ENCODE data around the gene RBMS1. TPM values are rescaled to one million over a fixed set of nuclear protein-coding genes. Genes with fewer than 3 reads are reported as not detected.

Gene RBMS1
- total RNA-seq, 4 donors from 2014 or later = 13.0 to 24.5 (median 14.1) TPM

DNA sequence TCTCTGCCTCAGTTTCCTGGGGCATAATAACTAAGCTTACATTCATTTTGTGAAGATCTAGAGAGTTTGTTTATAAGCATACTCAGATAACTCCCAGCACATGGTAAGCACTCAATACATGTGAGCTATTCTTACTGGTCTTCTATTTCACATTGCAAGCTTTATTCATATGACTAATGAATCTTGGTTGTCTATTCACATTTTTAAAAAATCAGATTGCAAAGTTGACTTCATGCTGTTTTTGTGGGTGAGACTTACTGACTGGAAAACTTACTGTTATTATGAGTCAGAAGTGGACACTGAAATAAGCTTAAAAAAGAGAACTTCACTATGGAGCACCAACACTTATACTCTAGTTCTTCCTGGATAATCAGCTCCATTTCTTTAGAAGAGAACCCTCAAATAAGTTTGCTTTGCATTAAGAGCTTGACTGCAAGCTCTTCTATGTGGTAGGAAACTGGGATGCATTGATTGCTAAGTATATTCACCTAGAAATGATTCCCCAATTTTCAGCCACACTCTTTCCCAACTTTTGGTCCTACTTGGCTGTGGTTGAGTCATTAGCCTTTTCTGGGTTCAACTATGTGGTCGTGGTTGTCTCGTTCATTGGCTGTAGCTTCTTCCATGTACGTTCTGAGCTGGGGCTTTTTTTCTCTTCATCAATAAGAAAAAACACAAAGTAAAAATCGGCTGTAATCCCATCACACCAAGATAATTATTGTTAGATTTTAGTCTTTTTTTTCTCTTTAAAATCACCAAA lies 29.5 kb upstream of the RBMS1 start:
- Histone ChIP-seq H3K4me1 (no peaks in the 10 kb centered on the region), H3K27ac (no peak overlapping the region), H3K36me3 (no peaks in the 10 kb centered on the region), H3K9me3 (no peaks in the 10 kb centered on the region), H3K4me3 (no peak overlapping the region), H3K27me3 (no peaks in the 10 kb centered on the region)
- intact Hi-C loops (cut with DNase I; ENCODE audit: low total_unique reads) = no loop called here
- DNase-seq (no peak), ATAC-seq (no peak)
- no peak for TF ChIP-seq POLR2A (IDR thresholded peaks at IDR 0.05)
- TF ChIP-seq, protein P1, sequence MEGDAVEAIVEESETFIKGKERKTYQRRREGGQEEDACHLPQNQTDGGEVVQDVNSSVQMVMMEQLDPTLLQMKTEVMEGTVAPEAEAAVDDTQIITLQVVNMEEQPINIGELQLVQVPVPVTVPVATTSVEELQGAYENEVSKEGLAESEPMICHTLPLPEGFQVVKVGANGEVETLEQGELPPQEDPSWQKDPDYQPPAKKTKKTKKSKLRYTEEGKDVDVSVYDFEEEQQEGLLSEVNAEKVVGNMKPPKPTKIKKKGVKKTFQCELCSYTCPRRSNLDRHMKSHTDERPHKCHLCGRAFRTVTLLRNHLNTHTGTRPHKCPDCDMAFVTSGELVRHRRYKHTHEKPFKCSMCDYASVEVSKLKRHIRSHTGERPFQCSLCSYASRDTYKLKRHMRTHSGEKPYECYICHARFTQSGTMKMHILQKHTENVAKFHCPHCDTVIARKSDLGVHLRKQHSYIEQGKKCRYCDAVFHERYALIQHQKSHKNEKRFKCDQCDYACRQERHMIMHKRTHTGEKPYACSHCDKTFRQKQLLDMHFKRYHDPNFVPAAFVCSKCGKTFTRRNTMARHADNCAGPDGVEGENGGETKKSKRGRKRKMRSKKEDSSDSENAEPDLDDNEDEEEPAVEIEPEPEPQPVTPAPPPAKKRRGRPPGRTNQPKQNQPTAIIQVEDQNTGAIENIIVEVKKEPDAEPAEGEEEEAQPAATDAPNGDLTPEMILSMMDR (IDR thresholded peaks at IDR 0.05 in 4 of 5, conservative IDR thresholded peaks at IDR 0.05 in 1 of 5) = no peak
- in situ Hi-C loops (cut with MboI; ENCODE audit: low sequenced_read_pairs in 4 of 4) = no loop called here

DNA sequence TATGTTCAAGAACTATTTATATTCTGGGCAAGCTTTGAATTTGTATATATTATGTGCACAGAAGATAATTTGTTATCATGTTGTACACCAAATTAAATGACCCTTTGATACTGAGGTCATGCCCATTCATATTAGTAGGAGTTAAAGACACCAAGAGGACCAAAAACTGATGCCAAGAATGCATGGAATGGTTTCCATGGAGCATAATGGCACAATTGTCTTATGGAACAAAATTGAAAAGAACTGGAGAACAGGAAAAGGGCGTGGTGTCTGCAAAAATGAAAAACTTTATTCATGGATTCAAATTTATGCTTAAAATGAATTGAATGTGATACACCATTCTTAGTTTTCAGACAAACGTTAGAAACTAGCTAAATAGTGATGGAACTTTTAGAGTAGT lies 24.1 kb upstream of the RBMS1 start:
- ATAC-seq (no peak), DNase-seq (no peak)
- Histone ChIP-seq H3K27me3 (no peaks in the 10 kb centered on the region), H3K36me3 (no peaks in the 10 kb centered on the region), H3K27ac (no peak overlapping the region), H3K4me1 (no peaks in the 10 kb centered on the region), H3K9me3 (no peaks in the 10 kb centered on the region), H3K4me3 (no peak overlapping the region)
- TF ChIP-seq POLR2A (IDR thresholded peaks at IDR 0.05) = no peak
- TF ChIP-seq, protein P1 (IDR thresholded peaks at IDR 0.05 in 4 of 5, conservative IDR thresholded peaks at IDR 0.05 in 1 of 5) = no peak
- in situ Hi-C loops (cut with MboI; ENCODE audit: low sequenced_read_pairs in 4 of 4) (no loop called here), intact Hi-C loops (cut with DNase I; ENCODE audit: low total_unique reads) (no loop called here)

DNA sequence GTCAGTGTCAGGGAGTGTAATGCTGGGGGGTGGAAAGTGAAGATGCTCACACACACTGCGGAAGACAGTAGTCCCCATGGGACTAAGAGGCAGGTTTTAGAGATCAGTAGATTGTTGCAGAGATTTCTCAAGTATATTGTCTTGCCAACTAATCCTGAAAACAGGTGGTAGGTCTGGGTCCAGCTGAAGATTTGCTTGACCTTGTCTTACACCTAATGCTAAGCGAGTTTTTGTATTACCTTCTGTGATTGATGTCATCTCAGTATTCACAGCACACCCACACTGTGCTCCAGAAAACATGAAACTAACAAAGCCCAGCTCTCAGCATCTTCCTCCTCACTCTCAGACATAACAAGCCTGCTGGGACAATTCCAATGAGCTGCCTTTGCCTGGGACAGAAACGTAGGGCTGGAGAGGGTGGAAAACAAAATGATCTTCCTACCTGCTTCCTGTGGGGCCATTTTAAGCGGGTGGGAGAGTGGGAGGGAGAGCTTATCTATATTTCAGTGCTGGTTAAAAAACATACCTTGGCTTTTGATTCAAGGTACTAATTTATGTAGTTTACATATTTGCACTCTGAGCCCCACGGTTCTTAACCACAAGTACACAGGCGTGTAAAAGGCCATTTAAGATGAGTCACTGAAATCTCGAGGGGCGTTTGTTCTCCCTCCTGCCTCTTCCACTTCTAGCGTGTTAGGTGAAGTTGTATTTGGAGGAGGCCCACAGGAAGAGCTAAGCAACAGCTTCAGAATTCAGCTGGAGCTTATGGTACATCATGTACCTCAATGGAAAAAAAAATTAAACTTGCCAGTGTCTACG lies 23.1 kb upstream of the RBMS1 start:
- H3K27ac ChIP-seq = no peak overlapping the region
- ATAC-seq = no peak

DNA sequence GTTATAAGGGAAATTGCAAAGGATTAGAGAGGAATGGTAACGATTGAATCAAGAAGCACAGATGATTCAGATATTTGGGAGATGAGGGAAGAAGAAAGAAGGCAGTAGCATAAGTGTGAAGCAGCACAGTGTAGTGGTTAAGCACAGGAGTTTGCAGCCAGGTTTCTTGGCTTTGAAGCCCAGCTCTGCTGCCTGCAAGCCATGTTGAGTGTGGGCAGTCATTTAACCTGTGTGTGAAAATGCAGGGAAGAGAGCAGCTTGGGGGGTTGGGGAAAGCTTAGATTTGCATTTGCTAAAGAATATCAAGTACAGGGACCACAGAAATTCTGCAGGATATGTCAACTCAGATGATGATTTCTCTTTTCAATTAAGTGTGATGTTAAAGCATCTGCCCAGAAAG lies 21.5 kb upstream of the RBMS1 start:
- no peak overlapping the region for H3K4me3 ChIP-seq
- TF ChIP-seq POLR2A (IDR thresholded peaks at IDR 0.05) = no peak
- in situ Hi-C loops (cut with MboI; ENCODE audit: low sequenced_read_pairs in 4 of 4) (no loop called here), intact Hi-C loops (cut with DNase I; ENCODE audit: low total_unique reads) (no loop called here)
- no peaks in the 10 kb centered on the region for H3K4me1 ChIP-seq
- no peaks in the 10 kb centered on the region for H3K36me3 ChIP-seq
- no peak overlapping the region for H3K27ac ChIP-seq
- DNase-seq = no peak
- ATAC-seq = no peak
- no peaks in the 10 kb centered on the region for H3K27me3 ChIP-seq
- no peaks in the 10 kb centered on the region for H3K9me3 ChIP-seq

More for the DNA sequence above, 23.1 kb upstream of the RBMS1 start:
- no peaks in the 10 kb centered on the region for H3K4me1 ChIP-seq
- in situ Hi-C loops (cut with MboI; ENCODE audit: low sequenced_read_pairs in 4 of 4) (no loop called here), intact Hi-C loops (cut with DNase I; ENCODE audit: low total_unique reads) (no loop called here)
- H3K4me3 ChIP-seq = no peak overlapping the region
- TF ChIP-seq, protein P1 (IDR thresholded peaks at IDR 0.05 in 4 of 5, conservative IDR thresholded peaks at IDR 0.05 in 1 of 5) = no peak
- TF ChIP-seq POLR2A (IDR thresholded peaks at IDR 0.05) = no peak
- no peaks in the 10 kb centered on the region for H3K36me3 ChIP-seq
- DNase-seq = no peak
- H3K27me3 ChIP-seq = no peaks in the 10 kb centered on the region
- no peaks in the 10 kb centered on the region for H3K9me3 ChIP-seq

DNA sequence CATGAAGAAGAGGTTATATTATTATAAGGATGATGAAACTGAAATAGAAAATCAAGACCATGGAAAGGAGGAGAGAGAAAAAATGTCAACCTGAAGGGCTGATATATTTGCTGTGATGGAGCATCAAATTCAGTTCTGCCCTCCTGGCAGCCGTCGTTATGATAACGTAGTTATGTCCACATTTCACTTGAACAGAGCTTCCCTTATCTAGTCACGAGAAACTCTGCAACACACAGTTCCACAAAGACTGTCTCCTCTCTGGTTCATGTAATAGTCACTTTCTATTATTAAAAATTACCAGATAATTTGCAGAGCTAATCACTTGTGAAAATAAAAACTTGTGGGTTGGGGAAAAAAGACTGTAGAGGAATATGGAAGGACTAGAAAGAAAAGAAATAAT lies 19.5 kb upstream of the RBMS1 start:
- DNase-seq (no peak), ATAC-seq (no peak)

More for the DNA sequence above, 19.5 kb upstream of the RBMS1 start:
- no peaks in the 10 kb centered on the region for H3K36me3 ChIP-seq
- TF ChIP-seq POLR2A (IDR thresholded peaks at IDR 0.05) = no peak
- TF ChIP-seq, protein P1 (IDR thresholded peaks at IDR 0.05 in 4 of 5, conservative IDR thresholded peaks at IDR 0.05 in 1 of 5) = no peak
- H3K4me1 ChIP-seq = no peaks in the 10 kb centered on the region
- H3K27me3 ChIP-seq = no peaks in the 10 kb centered on the region
- no peaks in the 10 kb centered on the region for H3K9me3 ChIP-seq
- no peak overlapping the region for H3K4me3 ChIP-seq
- no peak overlapping the region for H3K27ac ChIP-seq
- intact Hi-C loops (cut with DNase I; ENCODE audit: low total_unique reads) = no loop called here
- in situ Hi-C loops (cut with MboI; ENCODE audit: low sequenced_read_pairs in 4 of 4) = no loop called here
